Ovary (tissue), 9 donors: ENCODE data around the gene TBC1D8. TPM values are rescaled to one million over a fixed set of nuclear protein-coding genes. Genes with fewer than 3 reads are reported as not detected.

Source experiments
- DNase-seq, 5 donors: peaks; one replicate each; pipeline ENCODE4 v3.0.0-alpha.2; 2019 to 2020
- H3K27ac ChIP-seq, 2 donors: fragments of 200-600 bp; one replicate each; pipeline versions ENCODE4 v1.5.1 to v1.8.0; 2019 to 2022
- H3K27me3 ChIP-seq: fragments of 200-600 bp; one replicate; pipeline ENCODE4 v1.8.0; 2022
- H3K36me3 ChIP-seq: fragments of 200-600 bp; sonication (generic); one replicate; pipeline ENCODE4 v1.5.1; 2019
- H3K4me1 ChIP-seq: one replicate; pipeline ENCODE4 v1.8.1; 2013; ENCODE audit warnings: mild to moderate bottlenecking, moderate library complexity; ENCODE audit not compliant: insufficient read depth
- H3K4me3 ChIP-seq: fragments of 200-600 bp; sonication (generic); one replicate; pipeline ENCODE4 v1.5.1; 2017
- H3K9me3 ChIP-seq, 2 donors: fragments of 200-600 bp in 1 of 2; sonication (generic) in 1 of 2; one replicate each; pipeline versions ENCODE4 v1.5.1 to v1.8.1; 2013 to 2019; ENCODE audit warnings: mild to moderate bottlenecking in 1 of 2, moderate library complexity in 1 of 2
- EP300 ChIP-seq: sonication (generic); formaldehyde crosslinking; IDR thresholded peaks from one replicate; pipeline ENCODE4 v1.6.1; 2017; ENCODE audit warnings: antibody characterized with exemption
- POLR2A ChIP-seq: fragments of 450-650 bp; IDR thresholded peaks from one replicate; pipeline ENCODE4 v1.6.1; 2017; ENCODE audit warnings: antibody characterized with exemption, mild to moderate bottlenecking, moderate library complexity
- whole genome bisulfite sequencing, 3 donors: extraction: QIAGEN DNeasy Blood & Tissue Kit in 1 of 3; methylation state at CpG; one replicate each; pipeline versions ENCODE4 v1.1.5 to v1.1.7; 2013 to 2017; 5-methylcytosine and 5-hydroxymethylcytosine counted together
- intact Hi-C, 4 donors: fragments of 100-400 bp; cut with DNase I; formaldehyde crosslinking; loops; one replicate each; pipeline versions ENCODE4 v1.11.0 to v1.15.1; 2022 to 2023
- polyA plus RNA-seq, 2 donors: library from polyadenylated mRNA; stranded (reverse); fragments of 200-250 nt in 1 of 2; fragments of 350-450 nt in 1 of 2; fragmentation: Illumina TruSeq in 1 of 2; extraction: RNeasy Lipid Tissue Mini Kit (QIAGEN cat#74804) in 1 of 2; gene quantifications; one replicate each; pipeline ENCODE4 v1.2.3, GENCODE V29; 2013 to 2014
- total RNA-seq, 7 donors: library from RNA; depleted of rRNA in 2 of 7; stranded (reverse); fragments of >200 nt in 2 of 7; fragmentation: NEBNext Ultra II Directional in 3 of 7; extraction: Animal tissue kit (Norgen Biotek cat#: 25700) in 3 of 7; gene quantifications; one replicate each; pipeline versions ENCODE4 v1.1.0 to v1.2.4, GENCODE V29; 2016 to 2023
- TF ChIP-seq, protein P1 (sequence below), 3 donors: fragments of 450-650 bp in 2 of 3; fragments of 200-600 bp in 1 of 3; IDR thresholded peaks; one replicate each; pipeline versions ENCODE4 v1.5.1 to v1.8.0; 2016 to 2022; ENCODE audit warnings: antibody characterized with exemption in 3 of 3, mild to moderate bottlenecking in 1 of 3
- donor health status: DM: no; HTN: no; CAD: no; lungs with moderate emphysema.
- donor health status: DM: no; HTN: no; CAD: no.
- donor health status: Bipolar disorder and iron deficiency.
- donor health status: DM: yes; HTN: yes; CAD: no.
- donor health status: DM: no; HTN: no; CAD: no.
- donor health status: DM: yes; HTN: yes; CAD: no.

Gene TBC1D8
- total and polyA plus RNA-seq, 9 donors: 10.8 to 44.6 (median 15.6) TPM

DNA sequence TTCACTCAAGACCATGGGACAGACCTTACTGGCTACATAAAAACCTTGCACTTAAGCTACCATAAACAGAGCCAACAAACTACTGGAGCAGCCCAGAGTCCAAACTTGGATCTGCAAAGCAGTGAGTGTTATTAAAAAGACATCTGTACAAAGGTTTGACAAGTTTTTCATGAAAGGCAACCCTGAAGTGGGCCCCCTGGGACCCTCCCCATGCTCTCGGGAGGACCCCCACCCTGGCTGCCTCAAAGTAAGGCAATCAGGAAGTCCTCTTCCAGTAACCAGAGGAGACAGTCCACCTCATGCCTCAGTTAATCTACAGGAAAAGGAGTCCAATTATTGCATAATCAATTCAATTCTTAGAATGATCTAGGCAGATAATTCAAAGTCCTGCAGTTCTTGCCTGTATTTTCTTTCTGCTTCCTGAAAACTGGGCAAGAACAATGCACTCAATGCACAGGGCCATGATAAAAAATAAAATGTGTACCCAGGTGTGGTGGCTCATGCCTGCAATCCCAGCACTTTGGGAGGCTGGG lies 69.7 kb downstream of the TBC1D8 start:
- DNase-seq: no peak
- H3K9me3 ChIP-seq: no peaks in the 10 kb centered on the region
- H3K36me3 ChIP-seq: no peaks in the 10 kb centered on the region
- no peaks in the 10 kb centered on the region for H3K27me3 ChIP-seq
- no peak overlapping the region for H3K4me3 ChIP-seq
- no peak overlapping the region for H3K27ac ChIP-seq
- intact Hi-C loops: no loop called here
- WGBS, 3 donors: 83 to 88% (median 87%) methylated on average over 1 of the region's 1 CpG
- TF ChIP-seq EP300 (no peak), POLR2A (no peak)
- TF ChIP-seq, protein P1, sequence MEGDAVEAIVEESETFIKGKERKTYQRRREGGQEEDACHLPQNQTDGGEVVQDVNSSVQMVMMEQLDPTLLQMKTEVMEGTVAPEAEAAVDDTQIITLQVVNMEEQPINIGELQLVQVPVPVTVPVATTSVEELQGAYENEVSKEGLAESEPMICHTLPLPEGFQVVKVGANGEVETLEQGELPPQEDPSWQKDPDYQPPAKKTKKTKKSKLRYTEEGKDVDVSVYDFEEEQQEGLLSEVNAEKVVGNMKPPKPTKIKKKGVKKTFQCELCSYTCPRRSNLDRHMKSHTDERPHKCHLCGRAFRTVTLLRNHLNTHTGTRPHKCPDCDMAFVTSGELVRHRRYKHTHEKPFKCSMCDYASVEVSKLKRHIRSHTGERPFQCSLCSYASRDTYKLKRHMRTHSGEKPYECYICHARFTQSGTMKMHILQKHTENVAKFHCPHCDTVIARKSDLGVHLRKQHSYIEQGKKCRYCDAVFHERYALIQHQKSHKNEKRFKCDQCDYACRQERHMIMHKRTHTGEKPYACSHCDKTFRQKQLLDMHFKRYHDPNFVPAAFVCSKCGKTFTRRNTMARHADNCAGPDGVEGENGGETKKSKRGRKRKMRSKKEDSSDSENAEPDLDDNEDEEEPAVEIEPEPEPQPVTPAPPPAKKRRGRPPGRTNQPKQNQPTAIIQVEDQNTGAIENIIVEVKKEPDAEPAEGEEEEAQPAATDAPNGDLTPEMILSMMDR (IDR thresholded peaks at IDR 0.05): no peak
- H3K4me1 ChIP-seq: no peaks in the 10 kb centered on the region

DNA sequence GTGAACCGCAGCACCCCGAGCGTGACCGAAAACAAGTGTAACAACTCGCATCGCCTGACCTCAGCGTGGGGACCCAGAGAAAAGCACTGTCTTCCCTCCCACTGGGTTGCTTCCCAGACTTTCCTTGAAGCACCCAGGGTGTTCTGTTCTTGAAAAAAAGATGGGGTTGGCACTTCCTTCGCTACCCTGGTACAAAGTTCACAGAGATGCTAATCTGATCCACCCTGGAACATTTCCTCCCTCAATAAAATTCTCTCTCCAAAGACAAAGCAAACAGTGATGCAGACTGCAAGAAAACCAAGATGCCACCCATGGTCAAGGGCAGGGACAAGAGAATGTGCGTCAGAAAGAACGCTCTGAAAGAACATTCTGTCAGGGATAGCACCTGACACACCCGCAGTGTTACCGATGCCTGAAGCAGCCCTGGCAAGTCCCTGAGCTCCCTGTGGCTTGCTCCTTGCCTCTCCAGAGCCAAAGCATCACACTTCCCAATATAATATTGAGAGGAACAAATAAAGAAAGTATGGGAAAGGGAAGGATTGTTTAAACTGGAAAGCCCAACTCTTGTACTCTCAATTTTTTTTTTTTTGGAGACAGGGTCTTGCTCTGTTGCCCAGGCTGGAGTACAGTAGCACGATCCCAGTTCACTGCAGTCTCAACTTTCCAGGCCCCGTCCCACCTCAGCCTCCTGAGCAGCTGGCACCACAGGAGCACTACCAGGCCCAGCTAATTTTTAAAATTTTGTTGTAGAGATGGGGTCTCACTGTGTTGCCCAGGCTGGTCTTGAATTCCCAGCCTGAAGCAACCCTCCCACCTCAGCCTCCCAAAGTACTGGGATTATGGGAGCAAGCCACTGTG lies 70.7 kb downstream of the TBC1D8 start:
- intact Hi-C loops: no loop called here
- Histone ChIP-seq H3K9me3 (no peaks in the 10 kb centered on the region), H3K4me1 (no peaks in the 10 kb centered on the region), H3K36me3 (no peaks in the 10 kb centered on the region), H3K27ac (no peak overlapping the region), H3K27me3 (no peaks in the 10 kb centered on the region), H3K4me3 (no peak overlapping the region)
- 95 to 98% (median 96%) methylated on average over 14 of the region's 14 CpGs for WGBS, 3 donors
- DNase-seq: no peak
- TF ChIP-seq EP300 (no peak), POLR2A (no peak)
- TF ChIP-seq, protein P1 (IDR thresholded peaks at IDR 0.05): no peak

DNA sequence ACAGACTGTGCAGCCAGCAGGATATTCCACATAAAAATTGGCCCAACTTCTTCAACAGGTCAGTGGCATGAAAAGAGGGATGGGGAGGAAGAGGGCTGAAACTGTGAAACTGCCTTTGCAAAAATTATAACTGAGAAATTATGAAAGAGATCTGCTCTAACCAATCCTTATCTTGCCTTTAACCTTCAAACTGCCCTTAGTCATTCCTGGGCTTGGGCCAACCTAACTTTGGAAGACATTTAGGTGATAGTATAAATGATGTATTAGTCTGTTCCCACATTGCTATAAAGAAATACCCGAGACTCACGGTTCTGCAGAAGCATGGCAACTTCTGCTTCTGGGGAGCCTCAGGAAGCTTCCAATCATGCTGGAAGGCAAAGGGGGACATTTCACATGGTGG lies 74.6 kb downstream of the TBC1D8 start:
- no peak for TF ChIP-seq EP300
- TF ChIP-seq, protein P1 (IDR thresholded peaks at IDR 0.05): no peak
- TF ChIP-seq POLR2A: no peak
- intact Hi-C loops: no loop called here
- no peak for DNase-seq
- 28 to 46% (median 32%) methylated on average over 2 of the region's 2 CpGs for whole genome bisulfite sequencing, 3 donors
- Histone ChIP-seq H3K4me3 (no peak overlapping the region), H3K9me3 (no peaks in the 10 kb centered on the region), H3K4me1 (no peaks in the 10 kb centered on the region), H3K27ac (no peak overlapping the region), H3K27me3 (no peaks in the 10 kb centered on the region), H3K36me3 (no peaks in the 10 kb centered on the region)

DNA sequence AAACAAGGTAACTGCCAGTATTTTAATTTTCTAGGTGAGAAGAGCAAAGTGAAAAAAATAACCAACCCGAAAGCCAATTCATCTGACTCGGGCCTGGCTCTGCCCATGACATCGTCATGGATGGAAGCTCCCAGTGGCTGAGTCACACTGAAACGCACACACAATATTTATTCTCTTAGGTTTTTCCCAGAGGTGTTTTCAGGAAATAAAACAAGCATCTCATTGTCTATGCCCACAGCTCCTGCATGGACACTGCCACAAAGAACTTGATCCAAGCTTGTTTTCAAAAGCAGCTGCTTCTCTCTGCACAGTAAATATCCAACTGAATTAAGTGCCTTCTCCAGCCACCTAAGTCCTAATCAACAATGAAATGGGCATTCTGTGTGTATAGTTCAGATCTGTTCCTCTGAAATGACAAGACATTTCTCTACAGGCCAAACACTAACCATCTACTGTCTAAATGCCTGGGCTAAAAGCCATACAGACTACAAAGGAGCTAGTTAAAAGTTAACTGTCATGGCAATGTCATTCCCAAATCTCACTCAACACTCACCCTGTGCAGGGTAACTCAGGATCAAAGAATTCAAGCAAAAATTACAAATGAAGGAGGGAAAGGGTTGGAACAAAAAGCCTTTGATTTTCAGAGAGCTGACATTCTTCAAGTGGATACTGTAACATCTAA lies 86.2 kb downstream of the TBC1D8 start:
- no peak overlapping the region for H3K27ac ChIP-seq
- 82 to 94% (median 93%) methylated on average over 4 of the region's 4 CpGs for whole genome bisulfite sequencing, 3 donors
- no peak overlapping the region for H3K4me3 ChIP-seq
- peaks cover 1% of the 10 kb centered on the region for H3K4me1 ChIP-seq
- DNase-seq: no peak
- intact Hi-C loops: no loop called here
- H3K36me3 ChIP-seq: no peaks in the 10 kb centered on the region
- TF ChIP-seq POLR2A: no peak
- TF ChIP-seq, protein P1 (IDR thresholded peaks at IDR 0.05): no peak
- no peak for TF ChIP-seq EP300
- no peaks in the 10 kb centered on the region for H3K27me3 ChIP-seq
- no peaks in the 10 kb centered on the region for H3K9me3 ChIP-seq
